ENCODE data around the gene PLEKHG5. TPM values are rescaled to one million over a fixed set of nuclear protein-coding genes. Genes with fewer than 3 reads are reported as not detected.

PLEKHG5 gene
- polyA plus RNA-seq, 3 donors: 16.3 to 25.1 (median 19.6) TPM

DNA sequence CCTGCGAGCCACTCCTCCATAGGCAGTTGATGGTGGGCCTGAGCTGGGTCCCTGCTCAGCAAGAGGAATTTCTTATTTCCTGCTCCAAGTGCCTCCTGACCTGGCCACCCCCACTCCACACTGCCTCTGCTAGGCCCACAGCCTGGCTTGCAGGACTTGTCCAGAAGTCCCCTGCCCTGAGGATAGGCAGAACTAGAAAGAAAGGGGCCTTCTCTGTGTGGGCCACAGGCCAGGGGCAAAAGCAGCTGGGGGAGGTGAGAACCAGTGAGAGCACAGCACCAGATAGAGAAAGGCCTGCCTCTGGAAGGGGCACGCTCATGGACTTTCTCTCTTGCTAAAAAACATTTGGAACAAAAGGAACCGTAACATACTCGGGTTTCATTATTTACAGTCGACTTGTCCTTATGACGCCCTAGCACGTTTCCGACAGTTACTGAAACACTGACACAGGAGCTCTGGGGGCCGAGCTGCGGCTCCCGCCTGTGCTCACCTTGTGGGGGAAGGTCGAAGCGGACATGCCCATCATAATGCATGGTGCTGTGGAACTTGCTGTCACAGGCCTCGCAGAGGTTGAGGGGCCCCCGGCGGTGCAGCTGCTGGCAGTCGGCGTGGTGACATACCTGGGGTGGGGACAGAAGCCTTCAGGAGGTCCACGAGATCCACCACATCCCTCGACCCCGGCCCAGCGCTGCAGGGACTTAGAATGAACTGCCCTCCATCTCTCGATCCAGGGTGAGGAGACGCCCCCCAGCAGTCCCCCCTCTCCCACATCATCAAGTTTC, 14.2 kb downstream of the PLEKHG5 start:
- DNase-seq: no peak

- DNase-seq: no peak
Observed at GRCh38 chr1:6476483-6476882, 15.0 kb downstream of the PLEKHG5 start.

- no peak for DNase-seq
Observed at GRCh38 chr1:6475381-6476133, 15.9 kb downstream of the PLEKHG5 start.

DNA sequence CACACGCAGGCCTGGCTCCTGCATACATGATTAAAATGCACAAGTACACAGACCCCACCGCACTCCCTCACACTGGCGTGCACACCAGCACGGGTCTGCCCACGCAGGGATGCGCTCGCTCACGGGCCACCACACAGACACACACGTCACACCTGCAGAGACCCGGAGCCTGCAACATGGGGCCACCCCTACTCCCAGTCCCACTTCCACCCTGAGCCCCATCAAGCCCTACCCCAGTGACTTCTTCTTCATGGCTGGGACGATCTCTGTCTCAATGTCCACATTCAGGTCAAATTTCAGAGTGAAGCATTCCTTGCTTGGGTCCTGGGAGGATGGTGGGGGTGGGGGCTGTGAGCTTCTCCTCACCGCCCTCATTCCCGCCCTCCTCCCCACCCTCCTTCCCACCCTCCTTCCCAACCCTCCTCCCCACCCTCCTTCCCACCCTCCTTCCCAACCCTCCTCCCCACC, 16.6 kb downstream of the PLEKHG5 start:
- DNase-seq: no peak

DNA sequence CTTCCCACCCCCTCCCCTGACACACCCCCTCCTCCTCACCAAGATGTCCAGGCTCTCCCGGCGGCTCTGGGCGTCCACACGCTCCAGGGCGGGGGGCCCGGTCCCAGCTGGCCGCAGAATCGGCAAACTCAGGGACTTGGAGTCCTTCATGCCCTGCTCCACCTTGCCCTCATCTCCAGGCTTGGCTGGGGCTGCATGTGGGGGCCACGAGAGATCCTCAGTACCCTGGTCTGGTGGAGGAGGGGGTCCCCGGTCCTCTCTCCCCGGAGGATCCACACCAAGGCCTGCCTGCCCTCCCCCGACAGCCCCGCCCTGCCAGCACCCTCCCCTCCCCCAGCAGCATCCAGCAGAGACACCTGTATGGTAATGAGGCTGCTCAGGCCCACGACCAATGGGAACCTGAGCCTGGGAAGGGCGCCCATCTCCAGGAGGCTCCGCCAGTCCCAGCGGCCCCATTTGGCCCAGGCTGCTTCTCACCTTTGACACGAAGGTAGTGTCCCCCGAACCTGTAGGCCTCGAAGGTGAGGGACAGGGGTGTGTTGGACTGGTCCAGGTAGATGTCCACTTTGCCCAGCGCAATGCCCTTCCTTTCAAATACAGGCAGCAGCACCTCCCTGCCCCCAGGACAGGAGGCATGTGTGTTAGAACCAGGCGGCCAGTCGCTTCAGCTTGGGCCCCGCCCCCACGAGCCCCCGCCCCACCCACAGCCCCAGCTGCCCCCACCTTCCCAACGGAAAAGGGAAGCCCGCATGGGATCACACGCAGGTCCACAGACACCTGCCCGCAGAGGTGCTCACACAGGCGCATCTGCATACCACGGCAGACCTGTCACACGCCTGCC, 17.3 kb downstream of the PLEKHG5 start:
- DNase-seq: no peak

GRCh38 chr1:6473156-6473555, 18.3 kb downstream of the PLEKHG5 start:
- no peak for DNase-seq

DNA sequence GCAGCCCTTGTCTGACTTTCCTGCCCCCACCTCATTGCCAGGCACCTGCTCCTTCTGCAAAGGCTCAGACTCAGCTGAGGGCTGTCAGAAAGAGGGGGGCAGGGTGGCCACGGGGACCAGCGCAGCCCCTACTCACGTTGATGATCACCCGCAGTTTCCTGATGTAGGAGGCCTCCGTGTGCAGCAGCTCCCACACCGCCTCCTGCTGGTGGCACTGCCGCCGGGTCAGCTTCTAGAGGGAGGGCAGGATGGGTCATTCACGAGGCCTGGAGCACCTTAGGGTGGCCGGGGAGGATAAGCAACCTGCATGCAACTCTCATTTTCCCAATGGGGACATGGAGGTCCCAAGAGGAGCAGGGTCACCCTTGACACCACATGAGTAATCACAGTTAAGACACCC, 19.1 kb downstream of the PLEKHG5 start:
- DNase-seq: no peak

DNA sequence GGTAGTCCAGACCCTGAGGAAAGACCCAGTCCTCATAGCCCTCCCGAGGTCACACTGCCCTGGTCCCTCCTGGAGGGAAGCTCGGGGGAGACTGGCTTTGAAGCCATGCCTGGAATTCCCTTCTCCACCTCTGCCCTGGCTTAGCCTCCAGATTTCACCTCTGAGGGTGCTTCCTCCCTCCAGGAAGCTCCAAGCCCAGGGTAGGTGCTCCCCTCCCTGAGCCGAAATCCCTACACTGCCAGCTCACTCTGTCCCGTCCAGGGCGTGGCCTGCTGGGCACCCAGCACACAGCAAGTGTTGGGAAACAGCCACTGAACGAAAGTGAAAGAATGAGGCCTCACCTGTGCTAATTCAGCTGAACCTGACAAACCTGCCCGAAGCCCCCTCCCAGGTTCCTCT, 19.5 kb downstream of the PLEKHG5 start:
- DNase-seq: no peak

- DNase-seq: no peak
Observed at GRCh38 chr1:6471086-6471969, 20.1 kb downstream of the PLEKHG5 start.

DNA sequence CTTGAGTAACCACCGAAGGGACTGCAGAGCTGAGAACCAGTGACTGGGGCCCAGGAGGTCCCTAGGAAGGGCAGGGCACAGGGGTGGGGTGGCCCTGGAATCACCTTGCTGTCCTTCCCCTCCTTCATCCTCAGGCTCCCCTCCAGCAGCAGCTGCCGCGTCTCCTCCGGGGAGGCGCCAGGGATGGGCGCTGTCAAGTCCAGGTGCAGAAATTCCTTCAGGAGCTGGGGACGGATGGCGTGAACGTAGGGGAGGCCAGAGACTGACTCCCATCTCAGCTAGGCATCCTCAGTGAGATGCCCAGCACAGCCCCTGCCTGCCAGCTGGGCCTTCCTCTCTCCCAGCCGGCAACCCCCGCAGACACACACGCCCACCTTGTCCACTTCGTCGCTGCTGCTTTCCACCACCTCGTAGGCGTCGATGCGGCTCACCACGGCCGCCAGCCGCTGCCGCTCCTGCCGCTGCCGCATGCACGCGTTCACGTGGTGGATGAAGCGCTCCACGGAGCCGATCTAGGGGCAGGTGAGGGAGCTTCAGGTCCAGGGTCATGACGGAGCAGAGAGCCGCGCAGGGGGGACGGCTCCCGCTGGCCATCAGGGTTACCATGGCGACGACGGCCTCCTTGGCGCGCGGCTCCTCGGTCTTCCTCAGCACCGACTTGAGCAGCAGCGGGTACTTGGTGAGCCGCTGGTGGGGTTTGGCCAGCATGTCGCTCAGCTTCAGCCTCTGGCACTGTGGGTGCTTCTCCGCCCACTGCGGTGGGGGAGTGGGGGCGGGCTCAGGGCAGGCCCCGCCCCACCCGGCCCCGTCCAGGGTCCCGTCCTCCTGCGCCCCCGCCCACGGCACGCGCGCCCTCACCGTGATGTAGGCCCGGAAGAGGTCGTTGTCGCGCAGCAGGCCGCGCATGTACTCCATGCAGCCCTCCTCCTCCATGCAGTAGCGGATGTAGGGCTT, 21.1 kb downstream of the PLEKHG5 start:
- DNase-seq: no peak

DNA sequence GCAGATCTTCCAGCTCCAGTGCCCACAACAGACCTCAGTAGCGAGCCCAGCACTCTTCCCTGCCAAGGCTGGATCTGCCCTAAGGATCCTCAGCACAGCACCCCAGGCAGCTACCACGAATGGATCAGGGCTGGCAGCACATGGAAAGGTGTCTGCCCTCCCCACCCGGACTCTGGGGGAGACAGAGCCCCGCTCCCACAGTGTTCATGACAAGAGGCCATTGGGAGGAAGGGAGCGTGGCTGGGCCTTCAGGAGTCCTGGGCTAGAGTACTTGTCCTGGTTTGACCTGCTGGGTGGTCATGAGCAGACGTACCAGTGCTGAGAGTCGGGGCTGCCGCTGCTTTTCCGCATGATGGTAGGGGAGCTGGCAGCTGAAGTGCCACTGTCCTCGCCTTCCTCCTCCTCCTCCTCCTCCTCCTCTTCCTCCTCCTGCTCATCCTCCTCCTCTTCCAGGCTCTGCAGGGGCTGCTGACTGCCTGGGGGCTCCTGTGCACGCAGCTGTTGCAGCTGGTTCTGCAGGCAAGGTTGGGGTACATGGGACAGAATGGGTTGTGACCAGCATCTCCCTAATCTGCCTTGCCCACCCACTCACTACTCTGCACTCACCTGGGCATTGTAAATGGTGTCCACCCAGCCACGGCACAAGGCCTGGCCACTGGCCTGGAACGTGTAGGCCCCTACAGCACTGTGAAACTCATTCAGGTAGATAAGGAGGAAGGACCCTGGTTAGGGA, 22.6 kb downstream of the PLEKHG5 start:
- no peak for DNase-seq

DNA sequence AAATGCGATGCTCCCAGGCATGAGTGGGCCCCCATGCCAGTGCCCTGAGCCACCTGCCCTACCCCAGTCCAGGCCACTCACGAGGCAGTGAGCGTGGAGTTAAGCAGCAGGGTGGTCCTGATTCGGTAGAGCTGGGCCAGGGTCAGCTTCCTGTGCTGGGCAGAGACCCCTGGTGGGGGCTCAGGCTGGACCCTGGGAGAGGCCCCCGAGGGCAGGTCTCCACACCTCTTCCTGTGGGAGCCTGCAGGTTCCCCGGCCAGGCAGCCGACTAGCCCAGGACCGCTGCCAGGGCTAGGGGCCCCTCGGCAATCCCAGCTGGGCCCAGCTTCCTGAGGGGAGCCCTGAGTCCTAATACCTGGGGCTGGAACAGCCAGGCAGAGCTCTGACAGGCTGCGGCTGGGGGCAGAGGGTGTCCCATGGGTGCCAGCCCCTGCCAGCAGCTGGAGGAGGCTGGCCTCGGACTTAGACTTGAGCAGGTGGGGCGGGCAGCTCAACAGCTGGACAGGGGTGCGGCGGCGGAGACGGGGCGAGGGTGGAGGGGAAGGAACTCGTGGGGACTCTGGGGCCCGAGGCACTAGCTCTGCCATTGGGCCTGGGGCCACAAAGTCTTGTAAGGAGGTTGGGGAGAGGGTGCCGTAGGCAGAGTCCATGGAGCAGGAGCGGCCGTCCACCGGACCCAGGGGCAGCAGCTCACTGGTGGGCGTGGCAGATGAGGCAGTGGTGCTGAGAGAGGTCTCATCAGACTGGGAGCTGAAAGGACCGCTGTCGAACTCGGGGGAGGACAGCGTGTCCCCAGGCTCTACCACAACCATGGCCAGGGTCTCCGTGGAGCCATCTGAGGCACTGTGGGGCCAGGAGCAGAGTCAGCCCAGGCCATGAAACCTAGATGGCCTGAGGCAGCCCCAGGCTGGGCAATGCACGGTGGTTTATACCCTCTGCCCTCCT, 23.5 kb downstream of the PLEKHG5 start:
- no peak for DNase-seq

DNA sequence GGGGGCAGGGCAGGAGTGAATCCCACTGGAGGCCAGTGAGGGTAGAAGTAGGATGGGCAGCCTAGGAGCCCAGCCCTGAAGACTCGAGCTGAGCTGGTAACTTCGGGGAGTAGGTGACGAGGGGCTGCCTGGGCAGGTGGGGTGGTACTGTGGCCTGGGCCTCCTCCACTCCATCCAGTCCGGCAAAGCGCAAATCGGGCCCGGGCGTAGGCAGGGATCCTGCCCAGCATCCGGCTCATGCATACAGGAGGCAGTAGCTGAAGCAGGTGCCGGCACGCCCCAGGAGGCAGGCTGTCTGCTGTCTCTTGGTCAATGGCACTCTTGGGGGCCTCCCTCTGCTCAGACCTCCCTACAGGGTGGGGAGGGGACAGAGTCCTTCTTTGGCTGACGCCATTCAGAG, 24.2 kb downstream of the PLEKHG5 start:
- DNase-seq: no peak

DNA sequence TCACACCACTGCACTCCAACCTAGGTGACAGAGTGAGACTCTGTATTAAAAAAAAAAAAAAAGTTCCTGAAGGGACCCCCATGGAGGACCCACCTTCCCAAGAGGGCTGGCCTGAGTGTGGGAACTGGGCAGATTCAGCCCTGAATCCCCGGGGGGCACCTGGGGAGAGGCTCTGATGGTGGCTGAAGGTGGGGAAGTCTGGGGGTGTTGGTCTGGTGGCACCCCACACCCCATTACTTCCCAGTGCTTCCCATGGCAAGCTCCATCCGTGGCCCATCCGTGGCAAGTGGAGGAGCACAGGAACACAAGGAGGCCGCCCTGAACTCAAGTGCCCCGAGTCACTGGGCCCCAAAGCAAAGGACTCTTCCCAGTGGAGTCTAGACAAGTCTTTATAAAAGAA, 24.7 kb downstream of the PLEKHG5 start:
- DNase-seq: no peak

DNA sequence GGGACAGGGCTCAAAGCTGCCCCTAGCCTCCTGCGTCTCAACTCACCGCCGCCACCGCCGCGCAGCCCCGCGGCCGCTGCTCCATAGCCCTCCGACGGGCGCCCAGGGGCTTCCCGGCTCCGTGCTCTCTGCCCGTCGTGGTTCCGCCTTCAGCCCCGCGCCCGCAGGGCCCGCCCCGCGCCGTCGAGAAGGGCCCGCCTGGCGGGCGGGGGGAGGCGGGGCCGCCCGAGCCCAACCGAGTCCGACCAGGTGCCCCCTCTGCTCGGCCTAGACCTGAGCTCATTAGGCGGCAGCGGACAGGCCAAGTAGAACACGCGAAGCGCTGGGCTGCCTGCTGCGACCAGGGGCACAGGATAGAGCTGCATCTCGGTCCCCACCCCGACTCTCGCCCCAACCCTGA, 25.4 kb downstream of the PLEKHG5 start, which contains the start of gene TNFRSF25:
Gene TNFRSF25, minus strand, starts transcription at position 151 of the 400 bp plus-strand sequence. Its CDS starts 66 bp downstream, at position 85.
- DNase-seq: no peak

DNA sequence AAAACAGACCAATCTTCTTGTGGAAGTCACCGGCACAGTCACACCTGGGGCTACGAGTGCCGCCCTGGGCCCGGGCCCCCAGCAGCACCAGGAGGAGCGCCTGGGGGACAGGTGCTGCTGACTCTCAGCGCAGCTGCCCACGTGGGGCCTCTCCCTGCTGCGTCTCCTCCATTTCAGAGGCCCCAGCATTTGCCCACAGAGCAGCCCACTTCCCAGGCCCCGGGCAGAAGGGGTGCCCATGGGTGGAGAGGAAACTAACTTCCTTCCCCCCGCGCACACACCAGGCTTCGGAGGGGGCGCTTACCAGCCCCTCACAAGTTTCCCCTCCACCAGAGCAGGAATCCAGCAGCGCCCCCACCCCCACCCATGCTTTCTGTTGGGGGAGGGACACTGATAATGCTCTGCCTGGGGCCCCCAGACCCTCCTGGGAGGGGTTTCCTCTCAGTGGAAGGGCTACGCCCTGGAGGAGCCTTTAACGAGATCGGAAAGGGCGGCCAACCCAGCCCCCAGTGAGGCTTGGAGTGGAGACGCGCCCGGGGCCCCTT, 25.9 kb downstream of the PLEKHG5 start:
- no peak for DNase-seq

DNA sequence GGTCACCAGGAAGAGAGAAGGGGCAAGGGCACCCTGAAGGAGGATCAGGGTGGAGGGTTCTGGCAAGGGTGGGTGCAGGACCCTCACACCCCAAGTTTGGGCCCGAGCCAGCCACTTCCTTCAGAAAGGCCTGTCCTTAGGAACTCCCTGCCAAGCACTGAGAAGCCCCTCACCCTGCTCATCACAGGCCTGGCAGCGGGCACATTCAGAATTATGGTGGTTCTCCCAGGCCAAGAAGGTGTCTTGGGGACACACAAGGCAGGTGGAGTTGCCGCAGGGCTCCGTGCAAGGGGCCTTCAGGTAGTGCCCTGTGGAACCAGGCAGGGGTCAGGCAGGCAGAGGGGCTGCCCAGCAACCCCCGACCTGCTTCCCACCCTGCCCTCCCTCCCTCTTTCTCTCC, 26.6 kb downstream of the PLEKHG5 start:
- DNase-seq: no peak

DNA sequence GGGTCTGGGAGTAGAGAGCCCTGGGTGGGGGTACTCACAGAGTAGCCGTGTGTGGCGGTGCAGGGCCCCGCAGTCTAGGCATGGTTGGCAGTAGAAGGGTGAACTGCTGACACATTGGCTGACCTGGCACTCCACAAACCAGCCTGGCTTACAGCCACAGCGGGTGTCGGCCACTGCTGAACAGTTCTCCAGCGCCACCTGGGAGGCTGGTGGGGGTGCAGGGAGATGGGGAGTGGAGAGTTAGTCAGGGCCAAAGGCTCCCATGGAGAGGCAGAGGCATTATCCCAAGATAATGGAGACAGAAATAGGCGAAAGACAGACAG, 27.0 kb downstream of the PLEKHG5 start:
- DNase-seq: no peak
